ENCODE measurements around the gene EPHB2. TPM values are rescaled to one million over a fixed set of nuclear protein-coding genes. Genes with fewer than 3 reads are reported as not detected.

The EPHB2 gene
- total RNA-seq, 2 donors from 2014 or later, result 34.0 to 50.7 TPM

- no peaks in the 10 kb centered on the region for H3K4me1 ChIP-seq (ENCODE audit: control insufficient read depth, insufficient read depth, low read length)
- no peak overlapping the region for H3K27ac Mint-ChIP-seq
- peak overlapping the region; percentile 26 for H3K27ac ChIP-seq (ENCODE audit: low read depth, low read length)
- peaks cover 5% of the 10 kb centered on the region for H3K36me3 ChIP-seq (ENCODE audit: control insufficient read depth, insufficient read depth, low read length)
- H3K27me3 Mint-ChIP-seq (ENCODE audit: insufficient read depth), result peaks cover 43% of the 10 kb centered on the region
- H3K36me3 Mint-ChIP-seq (ENCODE audit: low read depth), result no peaks in the 10 kb centered on the region
- no peaks in the 10 kb centered on the region for H3K9me3 Mint-ChIP-seq
- WGBS, 2 experiments (ENCODE audit: insufficient coverage in 1 of 2, insufficient read length in 1 of 2), result 5 to 12% methylated on average over 8 to 50 of the region's 50 CpGs
- H3K4me1 Mint-ChIP-seq, result peaks cover 25% of the 10 kb centered on the region
- TF ChIP-seq CTCF (conservative IDR thresholded peaks at IDR 0.05), result no peak
- DNase-seq, result peak; percentile 85
- no peak overlapping the region for H3K4me3 ChIP-seq (ENCODE audit: low read length)
- H3K9me3 ChIP-seq (ENCODE audit: control insufficient read depth, low read length), result no peaks in the 10 kb centered on the region
- peak overlapping the region; percentile 54 for H3K4me3 Mint-ChIP-seq
- no peak overlapping the region for H3K9ac ChIP-seq (ENCODE audit: extremely low read depth, low read length, poor library complexity, severe bottlenecking)
- peaks cover 20% of the 10 kb centered on the region for H3K27me3 ChIP-seq (ENCODE audit: control insufficient read depth, insufficient read depth, low read length, poor library complexity, severe bottlenecking)
Observed at GRCh38 chr1:22709891-22710700, 543 bp upstream of the EPHB2 start.

GRCh38 chr1:22711071-22711470 is 432 bp downstream of the EPHB2 start:
- Mint-ChIP-seq H3K27me3 (ENCODE audit: insufficient read depth) (peaks cover 46% of the 10 kb centered on the region), H3K4me3 (no peak overlapping the region), H3K4me1 (peaks cover 32% of the 10 kb centered on the region), H3K36me3 (ENCODE audit: low read depth) (no peaks in the 10 kb centered on the region), H3K27ac (no peak overlapping the region), H3K9me3 (no peaks in the 10 kb centered on the region)
- DNase-seq, result peak; percentile 62
- Histone ChIP-seq H3K9ac (ENCODE audit: extremely low read depth, low read length, poor library complexity, severe bottlenecking) (no peak overlapping the region), H3K36me3 (ENCODE audit: control insufficient read depth, insufficient read depth, low read length) (peaks cover 5% of the 10 kb centered on the region), H3K4me1 (ENCODE audit: control insufficient read depth, insufficient read depth, low read length) (peaks cover 8% of the 10 kb centered on the region), H3K4me3 (ENCODE audit: low read length) (no peak overlapping the region), H3K27me3 (ENCODE audit: control insufficient read depth, insufficient read depth, low read length, poor library complexity, severe bottlenecking) (peaks cover 20% of the 10 kb centered on the region), H3K27ac (ENCODE audit: low read depth, low read length) (no peak overlapping the region), H3K9me3 (ENCODE audit: control insufficient read depth, low read length) (no peaks in the 10 kb centered on the region)
- WGBS, 2 experiments (ENCODE audit: insufficient coverage in 1 of 2, insufficient read length in 1 of 2), result 0 to 2% methylated on average over 14 to 60 of the region's 60 CpGs
- TF ChIP-seq CTCF (conservative IDR thresholded peaks at IDR 0.05), result no peak

- Histone ChIP-seq H3K9ac (ENCODE audit: extremely low read depth, low read length, poor library complexity, severe bottlenecking) (peak overlapping the region; percentile 13), H3K27ac (ENCODE audit: low read depth, low read length) (no peak overlapping the region), H3K9me3 (ENCODE audit: control insufficient read depth, low read length) (no peaks in the 10 kb centered on the region), H3K27me3 (ENCODE audit: control insufficient read depth, insufficient read depth, low read length, poor library complexity, severe bottlenecking) (peaks cover 20% of the 10 kb centered on the region), H3K4me1 (ENCODE audit: control insufficient read depth, insufficient read depth, low read length) (peaks cover 15% of the 10 kb centered on the region), H3K36me3 (ENCODE audit: control insufficient read depth, insufficient read depth, low read length) (peaks cover 5% of the 10 kb centered on the region), H3K4me3 (ENCODE audit: low read length) (peak overlapping the region; percentile 81)
- H3K4me3 Mint-ChIP-seq, result peak overlapping the region; percentile 65
- no peaks in the 10 kb centered on the region for H3K9me3 Mint-ChIP-seq
- H3K4me1 Mint-ChIP-seq, result peaks cover 40% of the 10 kb centered on the region
- WGBS, 2 experiments (ENCODE audit: insufficient coverage in 1 of 2, insufficient read length in 1 of 2), result 30 to 59% methylated on average over 23 to 53 of the region's 53 CpGs
- H3K36me3 Mint-ChIP-seq (ENCODE audit: low read depth), result no peaks in the 10 kb centered on the region
- peak; percentile 65 for DNase-seq
- TF ChIP-seq CTCF (conservative IDR thresholded peaks at IDR 0.05), result no peak
- H3K27me3 Mint-ChIP-seq (ENCODE audit: insufficient read depth), result peaks cover 46% of the 10 kb centered on the region
- no peak overlapping the region for H3K27ac Mint-ChIP-seq
Observed at GRCh38 chr1:22711591-22712501, 1.2 kb downstream of the EPHB2 start.
